ENCODE results near the gene CAMSAP2.

The CAMSAP2 gene

GRCh38 chr1:200738327-200738948, at the start of gene CAMSAP2:
Gene CAMSAP2 (plus strand): TSS chr1:200738893. CDS start chr1:200739828, 935 bp downstream.
- no peak for DNase-seq (ENCODE audit: low spot score)

DNA sequence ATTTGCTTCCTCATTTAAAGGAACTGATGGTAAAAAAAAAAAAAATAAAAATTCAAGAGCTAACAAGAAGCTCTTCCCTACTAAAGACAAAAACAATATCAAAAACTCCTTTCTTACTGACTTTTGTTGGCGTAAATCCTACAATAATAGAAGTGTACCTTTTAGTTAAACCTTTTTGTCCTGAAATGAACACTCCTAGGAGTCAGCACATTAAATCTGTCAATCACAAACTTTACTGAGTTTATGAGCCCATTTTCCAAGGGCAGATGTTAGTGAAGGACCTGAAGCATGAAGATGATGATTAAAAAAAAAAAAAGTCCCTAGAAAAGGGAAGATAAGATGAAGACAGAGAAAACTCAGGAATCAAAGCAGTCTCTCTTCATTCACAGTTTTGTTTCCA, 46.4 kb upstream of the CAMSAP2 start:
- DNase-seq (ENCODE audit: low spot score), result no peak

GRCh38 chr1:200693327-200693726, 45.4 kb upstream of the CAMSAP2 start:
- no peak for DNase-seq (ENCODE audit: low spot score)

- DNase-seq (ENCODE audit: low spot score), result no peak
Measured at GRCh38 chr1:200694738-200695137, 44.0 kb upstream of the CAMSAP2 start.

DNA sequence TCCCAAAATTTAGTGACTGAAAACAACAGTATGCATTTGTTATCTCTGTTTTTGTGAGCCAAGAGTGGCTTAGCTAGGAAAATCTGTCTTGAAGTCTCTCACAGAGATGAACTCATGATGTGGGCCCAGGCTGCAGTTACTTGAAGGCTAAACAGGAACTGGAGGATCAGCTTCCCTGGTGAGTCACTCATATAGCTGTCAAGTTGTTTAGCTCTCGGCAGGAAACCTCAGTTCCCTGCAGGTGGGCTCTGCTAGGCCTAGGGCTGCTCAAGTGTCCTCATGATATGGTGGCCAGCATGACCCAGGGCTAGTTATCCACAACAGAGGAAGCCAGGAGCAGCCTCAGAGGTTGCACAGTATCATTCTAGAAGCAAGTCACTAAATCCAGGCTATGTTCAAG, 38.8 kb upstream of the CAMSAP2 start:
- no peak for DNase-seq (ENCODE audit: low spot score)

- no peak for DNase-seq (ENCODE audit: low spot score)
Measured at GRCh38 chr1:200704986-200705500, 33.6 kb upstream of the CAMSAP2 start.

DNA sequence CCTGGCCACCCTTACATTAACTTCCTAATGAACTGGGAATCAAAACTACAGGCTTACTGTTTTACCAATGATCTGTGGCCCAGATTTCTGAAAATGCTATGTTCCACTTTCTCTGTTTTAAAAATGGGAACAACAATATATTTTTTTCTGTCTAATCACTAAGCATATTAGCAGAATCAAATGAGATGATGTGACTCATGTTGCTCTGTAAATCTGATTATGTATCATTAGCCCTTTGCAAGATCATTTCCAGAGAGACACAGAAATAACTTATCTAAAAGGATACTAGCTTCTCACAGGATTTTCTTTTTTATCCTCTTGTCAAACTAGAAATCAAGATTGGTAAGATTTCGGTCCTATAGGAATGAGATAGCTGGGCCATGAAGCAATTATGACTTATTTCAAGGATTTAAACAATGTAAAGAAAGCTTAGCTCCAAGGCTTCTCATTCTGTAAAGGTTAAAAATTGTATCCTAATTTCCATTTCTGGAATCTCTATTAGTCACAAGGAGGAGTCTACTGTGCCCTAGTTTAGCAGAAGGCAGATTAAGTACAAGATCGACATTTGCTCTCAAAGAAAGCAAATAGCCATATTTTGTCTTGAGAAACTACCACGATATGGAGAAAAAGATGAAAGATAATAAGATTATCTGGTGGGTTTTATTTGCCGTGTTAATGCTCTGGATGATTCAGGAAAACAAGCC, 32.4 kb upstream of the CAMSAP2 start:
- DNase-seq (ENCODE audit: low spot score), result no peak

GRCh38 chr1:200707116-200707515, 31.6 kb upstream of the CAMSAP2 start:
- DNase-seq (ENCODE audit: low spot score), result no peak

GRCh38 chr1:200708161-200708560, 30.5 kb upstream of the CAMSAP2 start:
- DNase-seq (ENCODE audit: low spot score), result no peak

GRCh38 chr1:200708769-200709168, 29.9 kb upstream of the CAMSAP2 start:
- no peak for DNase-seq (ENCODE audit: low spot score)

DNA sequence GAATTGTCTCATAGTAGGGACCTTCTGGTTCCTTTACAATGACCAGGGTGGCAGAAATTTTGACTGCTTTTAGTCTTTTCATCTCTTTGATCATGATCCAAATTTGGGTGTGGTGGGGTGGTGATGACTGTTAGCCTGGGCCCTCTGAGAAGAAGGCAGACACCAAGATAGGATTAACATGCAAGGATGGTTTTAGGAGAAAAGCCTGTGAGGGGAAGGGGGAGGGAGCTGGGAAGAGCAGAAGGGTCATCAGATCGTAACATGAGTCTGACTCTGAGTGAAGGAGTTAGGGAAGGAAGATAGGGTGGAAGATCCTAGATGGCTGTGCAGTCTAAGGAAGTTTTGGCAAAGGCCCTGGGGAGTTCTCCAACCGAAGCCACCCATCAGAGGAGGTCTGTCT, 28.5 kb upstream of the CAMSAP2 start:
- no peak for DNase-seq (ENCODE audit: low spot score)

- no peak for DNase-seq (ENCODE audit: low spot score)
Measured at GRCh38 chr1:200714504-200715187, 24.0 kb upstream of the CAMSAP2 start.

- DNase-seq (ENCODE audit: low spot score), result no peak
Measured at GRCh38 chr1:200720199-200720598, 18.5 kb upstream of the CAMSAP2 start.

DNA sequence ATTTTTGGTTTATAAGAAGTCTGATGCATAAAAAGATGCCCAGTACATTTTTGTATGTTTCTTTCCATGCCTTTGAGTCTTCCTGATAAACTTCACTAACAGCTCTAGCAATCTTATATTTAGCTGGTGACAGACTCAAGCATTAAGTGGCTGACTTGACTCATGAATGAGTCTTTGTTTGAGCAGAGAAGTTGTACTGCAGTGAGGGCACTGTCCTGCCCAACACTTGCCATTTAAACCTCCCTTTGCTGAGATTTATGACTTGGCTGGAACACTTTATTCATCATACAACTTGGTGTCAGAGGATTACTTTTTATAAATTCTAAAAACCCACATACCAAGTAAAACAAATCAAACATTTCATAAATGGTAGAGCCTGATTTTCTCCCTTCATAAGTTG, 14.6 kb upstream of the CAMSAP2 start:
- DNase-seq (ENCODE audit: low spot score), result no peak

DNA sequence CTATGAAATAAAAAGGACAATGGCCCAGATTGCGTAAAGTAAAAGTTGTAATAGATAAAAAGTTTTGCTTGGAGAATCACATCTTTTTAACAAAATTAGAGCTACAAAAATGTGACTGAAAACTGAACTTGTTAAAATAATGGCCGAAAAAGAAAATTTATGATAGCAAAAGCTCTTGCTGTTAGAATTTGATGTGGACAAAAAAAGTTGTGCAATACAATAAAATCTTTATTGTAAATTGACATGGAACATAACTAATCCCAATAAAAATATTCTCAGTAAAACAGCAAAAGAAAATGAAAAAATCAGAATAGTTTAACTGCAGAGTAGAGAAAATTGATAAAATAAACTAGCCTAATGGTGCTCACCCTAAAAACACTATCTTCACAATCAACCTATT, 11.4 kb upstream of the CAMSAP2 start:
- no peak for DNase-seq (ENCODE audit: low spot score)

GRCh38 chr1:200729863-200730262, 8.8 kb upstream of the CAMSAP2 start:
- no peak for DNase-seq (ENCODE audit: low spot score)

GRCh38 chr1:200731654-200732332, 6.9 kb upstream of the CAMSAP2 start:
- no peak for DNase-seq (ENCODE audit: low spot score)

- no peak for DNase-seq (ENCODE audit: low spot score)
Measured at GRCh38 chr1:200732438-200732837, 6.3 kb upstream of the CAMSAP2 start.

GRCh38 chr1:200733907-200734306, 4.8 kb upstream of the CAMSAP2 start:
- DNase-seq (ENCODE audit: low spot score), result no peak

- no peak for DNase-seq (ENCODE audit: low spot score)
Measured at GRCh38 chr1:200737647-200738291, 924 bp upstream of the CAMSAP2 start.

DNA sequence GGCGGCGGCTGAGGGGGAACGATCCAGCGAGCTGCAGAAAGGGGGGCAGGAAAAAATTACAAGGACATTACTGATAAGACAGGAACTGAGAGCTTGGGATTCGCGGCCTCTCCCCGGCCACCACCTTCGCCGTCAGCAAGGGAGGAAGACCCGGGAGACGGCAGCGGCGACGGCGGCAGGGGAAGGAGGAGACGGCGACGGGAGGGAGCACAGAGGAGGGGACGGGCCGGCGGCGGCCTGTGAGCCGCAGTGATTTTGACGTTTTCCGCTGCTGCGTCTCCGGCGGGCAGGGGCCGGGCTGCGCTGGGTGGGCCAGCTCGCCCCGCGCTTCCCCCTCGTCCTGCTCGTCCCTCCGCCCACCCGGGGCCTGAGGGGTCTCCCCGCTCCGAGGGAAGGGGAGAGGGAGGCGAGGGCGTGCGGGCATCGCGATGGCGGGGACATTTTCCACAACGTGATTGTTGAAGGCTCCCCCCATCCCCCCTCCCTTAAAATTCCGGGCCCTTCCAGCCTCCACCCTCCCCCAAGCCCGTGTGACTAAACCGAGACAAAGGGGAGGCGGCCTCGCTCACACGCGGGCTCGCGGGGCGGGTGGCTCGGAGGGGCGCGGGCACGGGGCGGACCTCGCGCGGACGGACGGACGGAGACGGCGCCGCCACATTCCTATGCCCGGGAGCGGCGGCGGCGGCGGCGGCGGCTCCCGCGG, 407 bp downstream of the CAMSAP2 start:
- no peak for DNase-seq (ENCODE audit: low spot score)
